Measurements from ENCODE around the gene TMOD1.
A peak's percentile ranks its signal among the peaks of the same experiment; 100 is the strongest.

Gene TMOD1

DNA sequence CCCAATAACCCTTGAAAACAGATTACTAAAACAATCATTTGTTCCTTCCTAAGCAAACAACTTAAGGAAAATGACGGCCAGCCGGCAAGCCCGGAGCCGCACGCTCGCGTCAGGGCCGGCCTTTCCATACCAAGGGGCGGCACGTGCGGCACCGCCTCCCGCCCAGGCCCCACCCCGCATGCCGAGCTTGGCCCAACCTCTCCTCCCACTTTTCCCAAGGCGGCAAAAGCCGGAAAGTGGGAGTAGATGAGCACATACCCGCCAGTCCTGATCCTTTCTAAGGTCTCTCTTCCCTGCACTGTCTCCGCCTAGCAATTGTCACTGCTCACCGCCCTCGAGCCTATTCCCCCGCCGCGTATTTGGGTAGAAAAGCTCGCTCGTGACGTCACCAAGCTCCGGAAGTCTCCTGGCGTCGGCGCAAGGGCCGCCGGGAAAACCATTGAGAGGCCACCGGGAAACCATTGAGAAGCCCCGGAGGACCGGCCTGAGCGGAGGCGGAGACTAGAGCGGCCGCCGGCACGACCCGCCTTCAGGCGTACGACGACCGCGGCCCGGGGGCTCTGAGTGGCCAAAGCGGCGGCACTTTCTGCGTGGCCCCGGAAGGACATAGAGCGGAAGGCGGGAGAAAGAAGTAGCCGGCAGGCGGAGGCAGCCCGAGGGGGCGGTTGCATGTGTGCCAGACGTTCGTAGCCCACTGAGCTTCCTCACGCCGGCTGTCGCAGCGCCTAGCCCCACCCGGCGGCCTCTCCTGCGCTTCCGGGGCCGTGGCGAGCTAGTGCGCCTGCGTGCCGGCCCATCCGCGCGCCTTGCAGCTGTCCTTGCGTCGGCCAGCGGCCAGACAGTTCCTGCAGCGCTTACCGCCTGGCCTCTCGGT lies 131.8 kb downstream of the TMOD1 start, which contains the start of the genes NCBP1 and TSTD2:
TSS of gene NCBP1 (plus strand) at position 837 of the 874 bp plus-strand sequence. CDS start 61 bp downstream, outside the sequence.
TSS of gene TSTD2 (minus strand) at position 384 of the 874 bp plus-strand sequence. CDS start 5,806 bp downstream, outside the sequence.
- peak; percentile 86 for DNase-seq (ENCODE audit: low read depth, low spot score)
- ChIA-PET CTCF (interaction anchor here (1.3 to 2.1 kb wide), 4 partner anchors 9 to 34 kb away, joined by 3 to 17 read pairs (median 4); no protein-coding TSS in a partner anchor), POLR2A (interaction anchor here (0.6 to 1.5 kb wide), 5 partner anchors 13 to 172 kb away, joined by 3 to 6 read pairs (median 4); no protein-coding TSS in a partner anchor)
- TF ChIP-seq, protein P1, sequence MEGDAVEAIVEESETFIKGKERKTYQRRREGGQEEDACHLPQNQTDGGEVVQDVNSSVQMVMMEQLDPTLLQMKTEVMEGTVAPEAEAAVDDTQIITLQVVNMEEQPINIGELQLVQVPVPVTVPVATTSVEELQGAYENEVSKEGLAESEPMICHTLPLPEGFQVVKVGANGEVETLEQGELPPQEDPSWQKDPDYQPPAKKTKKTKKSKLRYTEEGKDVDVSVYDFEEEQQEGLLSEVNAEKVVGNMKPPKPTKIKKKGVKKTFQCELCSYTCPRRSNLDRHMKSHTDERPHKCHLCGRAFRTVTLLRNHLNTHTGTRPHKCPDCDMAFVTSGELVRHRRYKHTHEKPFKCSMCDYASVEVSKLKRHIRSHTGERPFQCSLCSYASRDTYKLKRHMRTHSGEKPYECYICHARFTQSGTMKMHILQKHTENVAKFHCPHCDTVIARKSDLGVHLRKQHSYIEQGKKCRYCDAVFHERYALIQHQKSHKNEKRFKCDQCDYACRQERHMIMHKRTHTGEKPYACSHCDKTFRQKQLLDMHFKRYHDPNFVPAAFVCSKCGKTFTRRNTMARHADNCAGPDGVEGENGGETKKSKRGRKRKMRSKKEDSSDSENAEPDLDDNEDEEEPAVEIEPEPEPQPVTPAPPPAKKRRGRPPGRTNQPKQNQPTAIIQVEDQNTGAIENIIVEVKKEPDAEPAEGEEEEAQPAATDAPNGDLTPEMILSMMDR (IDR thresholded peaks at IDR 0.05; ENCODE audit: insufficient read depth, low read length, missing control alignments) = no peak
- peak within 1 kb of the TSS; percentile 92 for H3K4me3 ChIP-seq (ENCODE audit: low read depth, low read length)

DNA sequence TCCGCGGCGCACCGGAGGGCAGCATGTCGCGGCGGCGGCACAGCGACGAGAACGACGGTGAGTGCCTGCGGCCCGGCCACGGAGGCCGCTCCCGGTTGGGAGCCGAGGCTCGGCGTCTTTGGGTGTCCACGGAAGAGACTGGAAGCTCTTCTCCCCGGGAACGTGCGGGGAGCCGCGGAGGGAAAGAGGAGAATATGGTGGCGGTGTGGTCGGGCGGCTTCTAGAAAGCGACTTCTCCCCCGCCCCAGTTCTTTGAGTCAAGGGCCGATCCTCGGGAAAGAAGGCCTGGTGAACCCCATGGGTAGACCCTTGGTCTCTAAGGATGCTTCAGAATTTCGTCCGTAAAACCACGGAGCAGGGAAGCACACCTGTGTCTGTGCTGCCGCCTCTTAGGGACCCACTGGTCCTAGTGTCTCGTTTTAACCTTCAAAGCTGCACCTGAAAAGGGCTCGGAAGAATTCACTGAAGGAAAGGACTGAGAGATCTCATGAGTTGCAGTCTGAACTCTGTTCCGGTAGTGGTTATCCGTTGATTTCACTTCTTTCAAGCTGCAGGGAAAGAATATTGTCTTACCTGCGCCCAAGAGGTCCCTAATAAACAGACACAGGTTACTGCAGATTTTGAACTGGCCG lies 132.5 kb downstream of the TMOD1 start:
- POLR2A ChIA-PET = interaction anchor here (0.9 to 1.5 kb wide), 2 partner anchors 12 to 132 kb away, joined by 5 to 6 read pairs; no protein-coding TSS in a partner anchor
- TF ChIP-seq, protein P1 (IDR thresholded peaks at IDR 0.05; ENCODE audit: insufficient read depth, low read length, missing control alignments) = no peak
- CTCF ChIA-PET = interaction anchor here (1.3 to 1.5 kb wide), 2 partner anchors 9 to 11 kb away, joined by 3 to 5 read pairs; no protein-coding TSS in a partner anchor

DNA sequence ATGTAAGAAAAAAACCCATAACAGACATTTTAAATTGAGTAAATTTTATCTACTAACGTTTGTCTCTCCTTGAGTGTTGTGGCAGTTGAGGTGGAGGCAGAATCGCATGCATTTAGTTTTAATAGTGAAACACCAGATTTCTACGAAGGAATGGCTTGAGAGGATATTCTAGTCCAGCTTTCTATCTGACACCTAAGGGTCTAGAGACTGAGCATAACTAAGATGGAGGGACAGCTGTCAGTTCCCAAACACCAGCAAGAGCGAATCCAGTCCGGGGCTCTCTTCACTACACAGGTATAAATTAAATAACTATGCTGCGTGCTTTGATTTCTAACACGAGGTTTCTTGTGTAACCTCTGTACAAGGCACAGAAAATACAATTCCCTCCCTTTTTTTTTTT lies 133.6 kb downstream of the TMOD1 start:
- ChIA-PET CTCF (no interaction called here), POLR2A (no interaction called here)
- H3K4me3 ChIP-seq (ENCODE audit: low read depth, low read length) = peak overlapping the region; percentile 92
- TF ChIP-seq, protein P1 (IDR thresholded peaks at IDR 0.05; ENCODE audit: insufficient read depth, low read length, missing control alignments) = no peak
- DNase-seq (ENCODE audit: low read depth, low spot score) = no peak

More for the DNA sequence above, 132.5 kb downstream of the TMOD1 start:
- H3K4me3 ChIP-seq (ENCODE audit: low read depth, low read length) = peak overlapping the region; percentile 92
- no peak for DNase-seq (ENCODE audit: low read depth, low spot score)

DNA sequence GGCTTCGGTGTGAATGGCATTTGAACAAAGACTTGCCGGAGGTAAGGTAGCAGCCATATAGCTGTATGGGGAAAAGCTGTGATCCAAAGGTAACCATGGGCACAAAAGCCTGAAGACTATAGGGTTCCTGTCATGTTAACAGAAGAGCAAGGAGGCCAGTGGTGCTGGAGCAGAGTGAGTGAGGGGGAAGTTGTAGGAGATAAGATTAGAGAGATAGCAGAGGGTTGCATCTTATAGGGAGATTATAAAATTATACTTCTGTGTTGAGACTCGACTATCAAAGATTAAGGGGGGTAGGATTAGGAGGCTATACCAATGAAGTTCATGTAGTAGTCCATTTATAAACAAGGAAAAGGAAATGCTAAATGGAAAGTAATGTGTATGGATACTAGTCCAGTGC lies 135.4 kb downstream of the TMOD1 start:
- ChIA-PET CTCF (interaction anchor here (1.4 kb wide), 1 partner anchor 21 kb away, joined by 3 read pairs; no protein-coding TSS in a partner anchor), POLR2A (no interaction called here)
- H3K4me3 ChIP-seq (ENCODE audit: low read depth, low read length) = no peak overlapping the region

DNA sequence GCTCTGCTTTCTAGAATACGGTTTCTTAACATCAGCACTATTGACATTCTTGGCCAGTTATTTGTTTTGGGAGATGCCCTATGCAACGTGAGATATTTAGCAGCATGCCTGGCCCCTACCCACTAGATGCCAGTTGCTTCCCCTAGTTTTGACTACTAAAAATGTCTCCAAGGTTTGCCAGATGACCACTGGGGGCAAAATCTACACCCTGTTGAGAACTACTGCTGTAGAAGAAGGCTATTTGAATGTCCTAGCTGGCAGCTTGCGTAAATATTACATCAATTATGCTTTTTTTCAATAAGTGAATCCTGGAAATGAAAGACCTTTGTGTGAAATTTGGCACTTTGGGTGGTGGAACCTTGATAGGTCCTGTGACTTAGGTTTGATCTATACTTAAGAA lies 137.2 kb downstream of the TMOD1 start:
- H3K4me3 ChIP-seq (ENCODE audit: low read depth, low read length) = no peak overlapping the region
- DNase-seq (ENCODE audit: low read depth, low spot score) = no peak
- TF ChIP-seq, protein P1 (IDR thresholded peaks at IDR 0.05; ENCODE audit: insufficient read depth, low read length, missing control alignments) = no peak
- POLR2A ChIA-PET = no interaction called here
- CTCF ChIA-PET = interaction anchor here (0.8 to 1.0 kb wide), 2 partner anchors 23 to 263 kb away, joined by 3 read pairs; no protein-coding TSS in a partner anchor

More for the DNA sequence above, 135.4 kb downstream of the TMOD1 start:
- TF ChIP-seq, protein P1 (IDR thresholded peaks at IDR 0.05; ENCODE audit: insufficient read depth, low read length, missing control alignments) = no peak
- DNase-seq (ENCODE audit: low read depth, low spot score) = no peak

Data from AG04449 (cell line).